GM10847 (cell line): ENCODE measurements around the gene PRSS36.
A peak's percentile ranks its signal among the peaks of the same experiment; 100 is the strongest.

Source experiments
- POLR2A ChIP-seq: IDR thresholded peaks from 2 replicates; pipeline ENCODE4 v1.6.1; 2011; ENCODE audit not compliant: insufficient read length; ENCODE audit errors: extremely low read depth

The PRSS36 gene

GRCh38 chr16:31187808-31188189 is 37.9 kb upstream of the PRSS36 start:
- no peak for TF ChIP-seq POLR2A

GRCh38 chr16:31186930-31187807 is 37.3 kb upstream of the PRSS36 start:
- no peak for TF ChIP-seq POLR2A

GRCh38 chr16:31186176-31186575 is 36.3 kb upstream of the PRSS36 start:
- TF ChIP-seq POLR2A: no peak

GRCh38 chr16:31185339-31185738 is 35.5 kb upstream of the PRSS36 start:
- no peak for TF ChIP-seq POLR2A

- no peak for TF ChIP-seq POLR2A
Measured at GRCh38 chr16:31184888-31185287, 35.0 kb upstream of the PRSS36 start.

- no peak for TF ChIP-seq POLR2A
Measured at GRCh38 chr16:31183432-31184428, 33.9 kb upstream of the PRSS36 start.

- no peak for TF ChIP-seq POLR2A
Measured at GRCh38 chr16:31182391-31182790, 32.5 kb upstream of the PRSS36 start.

GRCh38 chr16:31181102-31181830 is 31.4 kb upstream of the PRSS36 start:
- no peak for TF ChIP-seq POLR2A

- TF ChIP-seq POLR2A: peak; percentile 100
Measured at GRCh38 chr16:31179747-31180459, 30.0 kb upstream of the PRSS36 start, which contains the start of gene FUS. Gene FUS (plus strand): TSS chr16:31180139. CDS start chr16:31180215, 76 bp downstream.

- TF ChIP-seq POLR2A: no peak
Measured at GRCh38 chr16:31179219-31179746, 29.4 kb upstream of the PRSS36 start.

GRCh38 chr16:31177136-31177535 is 27.3 kb upstream of the PRSS36 start:
- no peak for TF ChIP-seq POLR2A

- no peak for TF ChIP-seq POLR2A
Measured at GRCh38 chr16:31168848-31169247, 19.0 kb upstream of the PRSS36 start.

- TF ChIP-seq POLR2A: no peak
Measured at GRCh38 chr16:31167315-31167714, 17.4 kb upstream of the PRSS36 start.

- no peak for TF ChIP-seq POLR2A
Measured at GRCh38 chr16:31157136-31157535, 7.3 kb upstream of the PRSS36 start.
